Fibroblast of the aortic adventitia (primary cell): Measurements from ENCODE around the gene FCHO1. TPM values are rescaled to one million over a fixed set of nuclear protein-coding genes. Genes with fewer than 3 reads are reported as not detected.

Experiments used
- DNase-seq: peaks from one replicate; pipeline ENCODE4 v3.0.0-alpha.2; 2010; ENCODE audit warnings: low read depth
- H3K4me3 ChIP-seq: 2 replicates; pipeline ENCODE4 v1.5.1; 2011; ENCODE audit warnings: low read depth, mild to moderate bottlenecking, control low read depth, low read length, moderate library complexity
- total RNA-seq: library from RNA; depleted of rRNA; stranded (reverse); fragments of >200 nt; gene quantifications from 2 replicates; pipeline ENCODE4 v1.2.3, GENCODE V29; 2012; ENCODE audit warnings: low replicate concordance
- TF ChIP-seq, protein P1 (sequence below): IDR thresholded peaks from 2 replicates; pipeline ENCODE4 v1.5.1; 2011; ENCODE audit warnings: mild to moderate bottlenecking, low read length, control low read depth, inconsistent platforms; ENCODE audit not compliant: insufficient read depth

The FCHO1 gene
- total RNA-seq, 1 donor: 0.36 TPM

- TF ChIP-seq, protein P1, sequence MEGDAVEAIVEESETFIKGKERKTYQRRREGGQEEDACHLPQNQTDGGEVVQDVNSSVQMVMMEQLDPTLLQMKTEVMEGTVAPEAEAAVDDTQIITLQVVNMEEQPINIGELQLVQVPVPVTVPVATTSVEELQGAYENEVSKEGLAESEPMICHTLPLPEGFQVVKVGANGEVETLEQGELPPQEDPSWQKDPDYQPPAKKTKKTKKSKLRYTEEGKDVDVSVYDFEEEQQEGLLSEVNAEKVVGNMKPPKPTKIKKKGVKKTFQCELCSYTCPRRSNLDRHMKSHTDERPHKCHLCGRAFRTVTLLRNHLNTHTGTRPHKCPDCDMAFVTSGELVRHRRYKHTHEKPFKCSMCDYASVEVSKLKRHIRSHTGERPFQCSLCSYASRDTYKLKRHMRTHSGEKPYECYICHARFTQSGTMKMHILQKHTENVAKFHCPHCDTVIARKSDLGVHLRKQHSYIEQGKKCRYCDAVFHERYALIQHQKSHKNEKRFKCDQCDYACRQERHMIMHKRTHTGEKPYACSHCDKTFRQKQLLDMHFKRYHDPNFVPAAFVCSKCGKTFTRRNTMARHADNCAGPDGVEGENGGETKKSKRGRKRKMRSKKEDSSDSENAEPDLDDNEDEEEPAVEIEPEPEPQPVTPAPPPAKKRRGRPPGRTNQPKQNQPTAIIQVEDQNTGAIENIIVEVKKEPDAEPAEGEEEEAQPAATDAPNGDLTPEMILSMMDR: no peak
- H3K4me3 ChIP-seq: no peak overlapping the region
- DNase-seq: no peak
These were observed 38.9 kb downstream of the FCHO1 start for GRCh38 chr19:17790059-17790780.

DNA sequence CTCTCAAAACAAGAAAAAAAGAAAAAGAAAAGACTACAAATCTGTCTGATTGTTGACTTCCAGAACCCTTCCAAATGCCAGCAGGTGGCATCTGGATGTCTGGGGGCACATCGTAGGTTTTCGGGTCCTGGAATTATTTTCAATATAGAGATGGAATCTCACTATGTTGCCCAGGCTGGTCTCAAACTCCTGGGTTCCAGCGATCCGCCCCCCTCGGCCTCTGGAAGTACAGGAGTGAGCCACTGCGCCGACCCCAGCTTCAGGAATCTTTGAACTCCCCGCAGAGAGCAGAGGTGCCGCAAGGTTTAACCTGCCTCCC lies 43.1 kb downstream of the FCHO1 start:
- H3K4me3 ChIP-seq: no peak overlapping the region
- DNase-seq: no peak
- TF ChIP-seq, protein P1: no peak

GRCh38 chr19:17794731-17795494 lies 43.6 kb downstream of the FCHO1 start, which contains the start of gene B3GNT3:
Gene B3GNT3, plus strand, starts transcription at chr19:17795138. Its CDS starts 12,670 bp downstream, at chr19:17807808.
- TF ChIP-seq, protein P1: no peak
- no peak within 1 kb of the TSS for H3K4me3 ChIP-seq
- DNase-seq: no peak

DNA sequence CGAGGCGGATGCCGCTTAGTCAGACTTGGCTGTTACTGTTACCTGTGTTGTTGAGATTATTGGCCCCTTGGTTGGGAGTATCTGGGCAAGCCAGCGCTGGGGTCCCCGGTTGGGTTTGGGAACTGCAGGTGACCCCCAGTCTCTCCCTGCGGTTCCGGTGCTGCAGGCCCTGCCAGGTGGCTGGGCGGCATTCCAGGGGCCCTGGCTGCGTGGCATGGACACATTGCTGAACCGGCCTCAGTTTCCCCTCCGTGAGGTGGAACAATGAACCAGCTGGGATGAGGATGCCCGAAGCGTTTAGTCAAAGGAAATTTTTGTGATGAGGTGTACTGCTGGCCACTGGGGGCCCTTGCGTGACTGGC lies 44.2 kb downstream of the FCHO1 start:
- TF ChIP-seq, protein P1: no peak
- DNase-seq: no peak
- no peak overlapping the region for H3K4me3 ChIP-seq

DNA sequence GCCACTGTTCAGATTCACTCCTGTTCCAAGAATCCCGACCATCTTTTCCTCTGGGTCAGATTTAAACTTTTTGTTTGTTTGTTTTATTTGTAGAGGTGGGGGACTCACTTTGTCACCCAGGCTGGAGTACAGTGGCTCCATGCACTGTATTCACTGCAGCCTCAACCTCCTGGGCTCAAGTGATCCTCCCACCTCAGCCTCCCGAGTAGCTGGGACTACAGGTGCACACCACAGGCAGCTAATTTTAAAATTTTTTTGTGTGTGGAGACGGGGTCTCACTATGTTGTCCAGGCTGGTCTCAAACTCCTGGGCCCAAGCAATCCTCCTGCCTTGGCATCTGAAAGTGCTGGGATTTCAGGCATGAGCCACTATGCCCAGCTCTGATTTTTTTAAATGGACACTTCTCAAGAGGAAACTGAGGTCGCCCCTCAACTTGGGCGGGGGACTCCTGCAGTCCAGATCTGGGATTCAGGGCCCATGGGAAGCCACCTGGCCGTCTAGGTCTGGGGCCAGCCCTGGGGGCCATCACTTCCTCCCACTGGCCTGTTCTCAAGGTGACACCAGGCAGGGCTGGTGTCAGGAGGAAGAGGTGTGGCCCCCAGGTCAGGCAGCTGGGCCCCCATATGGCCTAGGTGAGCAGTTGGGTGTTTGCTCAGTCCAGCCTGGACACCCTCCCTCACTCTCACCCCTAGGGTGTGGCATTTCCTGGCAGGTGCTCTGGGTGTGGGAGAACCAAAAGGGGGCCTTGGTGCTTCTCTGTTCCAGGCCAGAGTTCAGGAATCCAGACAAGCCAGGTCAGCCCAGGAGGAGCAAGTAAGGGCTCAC lies 44.9 kb downstream of the FCHO1 start:
- DNase-seq: no peak
- no peak overlapping the region for H3K4me3 ChIP-seq

DNA sequence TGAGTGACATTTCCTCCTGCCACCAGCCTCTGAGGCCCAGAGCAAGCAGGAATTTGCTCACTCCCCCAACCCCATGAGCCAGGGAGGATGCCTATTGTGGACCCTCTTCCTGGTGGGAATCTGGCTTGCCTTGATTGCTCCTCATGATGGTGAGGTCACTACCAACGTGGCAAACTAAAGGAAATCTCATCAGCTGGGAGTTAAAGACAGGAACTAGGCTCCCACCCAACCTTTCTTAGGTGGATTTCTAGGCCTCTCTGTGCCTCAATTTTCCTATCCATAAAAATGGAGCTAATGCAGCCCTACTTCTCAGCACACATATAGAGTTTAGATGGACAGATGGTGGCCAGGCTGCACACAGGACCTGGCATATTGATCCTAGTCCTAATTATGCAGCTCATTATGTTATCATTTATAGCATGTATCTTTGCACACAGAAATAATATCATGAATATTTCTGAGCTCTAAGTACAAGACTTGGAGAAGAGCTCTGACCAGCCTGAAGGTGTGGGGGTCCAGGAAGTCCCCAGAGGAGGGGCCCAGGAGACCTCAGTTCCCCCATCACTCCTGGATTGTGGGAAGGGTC lies 45.7 kb downstream of the FCHO1 start:
- DNase-seq: no peak
- H3K4me3 ChIP-seq: no peak overlapping the region
- TF ChIP-seq, protein P1: no peak

More for the DNA sequence above, 44.9 kb downstream of the FCHO1 start:
- TF ChIP-seq, protein P1: no peak
